Astrocyte (in vitro differentiated cells and primary cell): ENCODE measurements around the gene MCL1.

Experiments
- EZH2 ChIP-seq: IDR thresholded peaks from 2 replicates; pipeline ENCODE4 v1.6.1; 2012; ENCODE audit warnings: mild to moderate bottlenecking, low read length, inconsistent platforms; ENCODE audit not compliant: insufficient read depth
- TF ChIP-seq, protein P1 (sequence below): IDR thresholded peaks from 2 replicates; pipeline ENCODE4 v1.5.1; 2011; ENCODE audit warnings: low read depth, mild to moderate bottlenecking, inconsistent platforms, low read length, moderate library complexity; ENCODE audit not compliant: insufficient read depth

GRCh38 chr1:150562446-150563339 is 16.7 kb downstream of the MCL1 start:
- TF ChIP-seq, protein P1, sequence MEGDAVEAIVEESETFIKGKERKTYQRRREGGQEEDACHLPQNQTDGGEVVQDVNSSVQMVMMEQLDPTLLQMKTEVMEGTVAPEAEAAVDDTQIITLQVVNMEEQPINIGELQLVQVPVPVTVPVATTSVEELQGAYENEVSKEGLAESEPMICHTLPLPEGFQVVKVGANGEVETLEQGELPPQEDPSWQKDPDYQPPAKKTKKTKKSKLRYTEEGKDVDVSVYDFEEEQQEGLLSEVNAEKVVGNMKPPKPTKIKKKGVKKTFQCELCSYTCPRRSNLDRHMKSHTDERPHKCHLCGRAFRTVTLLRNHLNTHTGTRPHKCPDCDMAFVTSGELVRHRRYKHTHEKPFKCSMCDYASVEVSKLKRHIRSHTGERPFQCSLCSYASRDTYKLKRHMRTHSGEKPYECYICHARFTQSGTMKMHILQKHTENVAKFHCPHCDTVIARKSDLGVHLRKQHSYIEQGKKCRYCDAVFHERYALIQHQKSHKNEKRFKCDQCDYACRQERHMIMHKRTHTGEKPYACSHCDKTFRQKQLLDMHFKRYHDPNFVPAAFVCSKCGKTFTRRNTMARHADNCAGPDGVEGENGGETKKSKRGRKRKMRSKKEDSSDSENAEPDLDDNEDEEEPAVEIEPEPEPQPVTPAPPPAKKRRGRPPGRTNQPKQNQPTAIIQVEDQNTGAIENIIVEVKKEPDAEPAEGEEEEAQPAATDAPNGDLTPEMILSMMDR = no peak
- no peak for TF ChIP-seq EZH2
